Mucosa of descending colon (tissue), 3 donors: ENCODE results near the gene SLC7A11. TPM values are rescaled to one million over a fixed set of nuclear protein-coding genes. Genes with fewer than 3 reads are reported as not detected.
A peak's percentile ranks its signal among the peaks of the same experiment; 100 is the strongest.

Experiments used
- ATAC-seq: fragments of 200-7000 bp; cut with Tn5 transposase; one replicate; pipeline ENCODE4 v1.9.1; 2020; ENCODE audit warnings: mild to moderate bottlenecking, moderate library complexity
- DNase-seq, 3 donors: peaks; one replicate each; pipeline ENCODE4 v3.0.0-alpha.2; 2020
- H3K36me3 ChIP-seq: fragments of 200-600 bp; one replicate; pipeline ENCODE4 v1.8.0; 2021; ENCODE audit warnings: low read depth, mild to moderate bottlenecking
- H3K4me1 ChIP-seq: fragments of 200-600 bp; one replicate; pipeline ENCODE4 v1.8.0; 2021; ENCODE audit warnings: low read depth, mild to moderate bottlenecking
- H3K4me3 ChIP-seq: fragments of 200-600 bp; one replicate; pipeline ENCODE4 v1.8.0; 2021; ENCODE audit warnings: mild to moderate bottlenecking
- H3K9me3 ChIP-seq: fragments of 200-600 bp; one replicate; pipeline ENCODE4 v1.8.0; 2021; ENCODE audit warnings: mild to moderate bottlenecking
- intact Hi-C, 2 donors: fragments of 100-400 bp; cut with DNase I in 1 of 2; cut with micrococcal nuclease in 1 of 2; formaldehyde crosslinking; loops; one replicate each; pipeline versions ENCODE4 v1.11.0 to v1.11.1; 2022; cut with DNase I, micrococcal nuclease
- total RNA-seq, 3 donors: library from RNA; stranded (reverse); fragmentation: NEBNext Ultra II Directional in 2 of 3; extraction: Animal tissue kit (Norgen Biotek cat#: 25700) in 2 of 3; gene quantifications; one replicate each; pipeline versions ENCODE4 v1.2.1 to v1.2.4, GENCODE V29; 2021 to 2023
- TF ChIP-seq, protein P1 (sequence below): fragments of 200-600 bp; IDR thresholded peaks from one replicate; pipeline ENCODE4 v1.8.0; 2022; ENCODE audit warnings: antibody characterized with exemption, mild to moderate bottlenecking
- donor health status: DM: no; HTN: no; CAD: no; lungs with moderate emphysema.
- donor health status: DM: no; HTN: no; CAD: no.
- donor health status: DM: no; HTN: yes; CAD: no.

Gene SLC7A11
- total RNA-seq, 3 donors from 2014 or later, result 0.70 to 2.9 (median 1.5) TPM

DNA sequence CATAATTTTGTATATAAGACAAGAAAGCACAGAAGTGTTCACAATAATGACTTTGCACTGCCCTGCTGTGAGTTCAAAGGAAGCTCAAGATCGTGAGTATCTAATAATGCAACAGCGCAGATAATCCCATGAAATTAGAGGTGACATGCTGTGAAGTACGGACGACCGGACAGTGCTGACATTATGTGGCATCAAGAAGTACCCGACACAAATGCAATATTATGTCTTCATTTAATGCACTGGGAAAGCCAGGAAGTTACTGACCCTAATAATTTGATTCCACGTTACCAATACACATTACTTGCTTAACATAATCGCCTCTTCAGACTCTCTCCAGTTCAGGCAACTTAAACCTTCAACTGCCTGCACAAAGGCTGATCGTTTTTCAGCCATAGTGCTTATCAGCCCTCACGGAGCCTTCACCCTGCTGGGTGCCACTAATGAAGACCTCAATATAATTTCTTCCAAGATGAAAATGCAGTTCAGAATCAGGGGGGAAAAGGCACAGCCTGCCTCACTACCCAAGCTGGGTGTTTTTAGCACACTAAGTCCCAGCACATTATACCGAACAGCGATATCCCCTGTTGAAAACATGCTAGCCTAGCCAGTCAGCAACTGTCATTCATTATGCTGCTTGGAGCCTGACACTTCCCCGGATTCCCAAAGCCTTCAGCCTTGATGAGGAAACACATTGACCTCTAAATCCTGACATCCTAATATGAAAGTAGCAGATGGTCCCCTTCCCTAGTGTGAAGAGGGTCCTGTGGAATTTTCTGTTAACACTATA is 56.1 kb downstream of the SLC7A11 start:
- Histone ChIP-seq H3K4me3 (no peak overlapping the region), H3K4me1 (no peaks in the 10 kb centered on the region), H3K9me3 (no peaks in the 10 kb centered on the region), H3K36me3 (no peaks in the 10 kb centered on the region)
- ATAC-seq (no peak), DNase-seq (no peak)
- intact Hi-C loops, result no loop called here
- TF ChIP-seq, protein P1, sequence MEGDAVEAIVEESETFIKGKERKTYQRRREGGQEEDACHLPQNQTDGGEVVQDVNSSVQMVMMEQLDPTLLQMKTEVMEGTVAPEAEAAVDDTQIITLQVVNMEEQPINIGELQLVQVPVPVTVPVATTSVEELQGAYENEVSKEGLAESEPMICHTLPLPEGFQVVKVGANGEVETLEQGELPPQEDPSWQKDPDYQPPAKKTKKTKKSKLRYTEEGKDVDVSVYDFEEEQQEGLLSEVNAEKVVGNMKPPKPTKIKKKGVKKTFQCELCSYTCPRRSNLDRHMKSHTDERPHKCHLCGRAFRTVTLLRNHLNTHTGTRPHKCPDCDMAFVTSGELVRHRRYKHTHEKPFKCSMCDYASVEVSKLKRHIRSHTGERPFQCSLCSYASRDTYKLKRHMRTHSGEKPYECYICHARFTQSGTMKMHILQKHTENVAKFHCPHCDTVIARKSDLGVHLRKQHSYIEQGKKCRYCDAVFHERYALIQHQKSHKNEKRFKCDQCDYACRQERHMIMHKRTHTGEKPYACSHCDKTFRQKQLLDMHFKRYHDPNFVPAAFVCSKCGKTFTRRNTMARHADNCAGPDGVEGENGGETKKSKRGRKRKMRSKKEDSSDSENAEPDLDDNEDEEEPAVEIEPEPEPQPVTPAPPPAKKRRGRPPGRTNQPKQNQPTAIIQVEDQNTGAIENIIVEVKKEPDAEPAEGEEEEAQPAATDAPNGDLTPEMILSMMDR, result no peak

DNA sequence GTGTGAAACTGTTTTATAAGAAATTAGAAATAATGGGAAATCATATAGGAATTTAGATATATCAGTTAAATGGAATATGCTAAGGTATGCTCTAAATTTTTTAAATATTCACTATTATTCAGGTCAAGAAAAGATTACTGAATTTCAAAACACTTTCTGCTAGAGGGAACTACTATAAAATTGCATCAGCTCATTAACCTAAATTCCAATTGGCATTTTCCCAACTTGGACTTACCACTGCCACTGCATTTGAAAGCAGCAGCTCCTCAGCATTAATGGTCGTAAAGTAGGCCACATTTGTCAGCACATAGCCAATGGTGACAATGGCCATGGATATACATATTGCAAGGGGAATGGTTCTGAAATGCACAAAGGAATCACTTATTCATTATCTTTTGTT is 57.3 kb downstream of the SLC7A11 start:
- intact Hi-C loops, result no loop called here
- no peak for DNase-seq

DNA sequence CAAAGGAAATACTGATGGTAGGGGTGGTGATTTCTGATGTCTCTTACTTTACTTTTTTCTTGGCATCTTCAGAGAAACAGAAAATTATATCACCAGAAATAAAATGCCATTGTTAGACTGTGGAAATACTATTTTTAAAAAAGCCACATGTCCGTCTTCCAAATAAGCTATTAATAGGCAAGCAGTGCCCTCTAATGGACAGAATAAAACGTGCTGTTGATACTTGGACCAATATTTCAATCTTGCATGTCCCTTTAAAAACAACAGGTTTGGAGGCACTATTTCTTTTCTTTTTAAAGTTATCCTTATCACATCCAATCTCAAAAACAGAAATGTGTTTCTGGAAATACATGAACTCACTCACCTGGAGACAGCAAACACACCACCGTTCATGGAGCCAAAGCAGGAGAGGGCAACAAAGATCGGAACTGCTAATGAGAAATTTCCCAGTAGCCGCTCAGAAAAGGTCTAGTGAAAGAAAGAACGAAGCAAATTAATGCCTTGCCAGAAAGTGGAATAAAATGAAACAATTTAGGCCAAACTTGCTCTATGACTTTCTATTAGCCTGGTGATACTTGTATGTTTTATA is 59.2 kb downstream of the SLC7A11 start:
- H3K9me3 ChIP-seq, result no peaks in the 10 kb centered on the region
- peak; percentile 49 for ATAC-seq
- no peaks in the 10 kb centered on the region for H3K4me1 ChIP-seq
- intact Hi-C loops, result no loop called here
- DNase-seq, result peak in 1 of 3 donors; percentile 58
- H3K36me3 ChIP-seq, result no peaks in the 10 kb centered on the region
- no peak overlapping the region for H3K4me3 ChIP-seq
- TF ChIP-seq, protein P1, result peak; percentile 8

More for the DNA sequence above, 57.3 kb downstream of the SLC7A11 start:
- H3K36me3 ChIP-seq, result no peaks in the 10 kb centered on the region
- no peak for ATAC-seq
- H3K4me1 ChIP-seq, result no peaks in the 10 kb centered on the region
- TF ChIP-seq, protein P1, result no peak
- H3K9me3 ChIP-seq, result no peaks in the 10 kb centered on the region
- H3K4me3 ChIP-seq, result no peak overlapping the region

DNA sequence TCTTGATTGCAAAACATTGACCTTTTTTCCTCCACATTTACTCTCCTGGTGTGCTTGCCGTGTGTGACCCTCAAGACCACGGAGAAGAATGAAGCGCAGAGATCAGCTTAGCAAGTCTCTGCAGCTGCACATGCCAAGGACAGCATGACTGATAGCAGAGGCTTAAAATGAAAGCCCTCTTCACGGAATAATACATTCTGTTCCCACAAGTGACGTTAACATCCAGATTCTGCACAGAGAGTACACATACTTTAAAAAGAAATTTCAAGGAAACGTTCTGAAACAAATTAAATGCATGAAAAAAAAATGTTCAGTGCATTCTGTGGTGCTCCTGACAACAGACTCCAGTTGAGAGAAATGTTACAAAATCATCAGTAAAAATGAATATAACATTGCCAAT is 60.9 kb downstream of the SLC7A11 start:
- DNase-seq (no peak), ATAC-seq (peak; percentile 40)
- Histone ChIP-seq H3K36me3 (no peaks in the 10 kb centered on the region), H3K9me3 (no peaks in the 10 kb centered on the region), H3K4me1 (no peaks in the 10 kb centered on the region), H3K4me3 (no peak overlapping the region)
- intact Hi-C loops, result no loop called here
- TF ChIP-seq, protein P1, result no peak

DNA sequence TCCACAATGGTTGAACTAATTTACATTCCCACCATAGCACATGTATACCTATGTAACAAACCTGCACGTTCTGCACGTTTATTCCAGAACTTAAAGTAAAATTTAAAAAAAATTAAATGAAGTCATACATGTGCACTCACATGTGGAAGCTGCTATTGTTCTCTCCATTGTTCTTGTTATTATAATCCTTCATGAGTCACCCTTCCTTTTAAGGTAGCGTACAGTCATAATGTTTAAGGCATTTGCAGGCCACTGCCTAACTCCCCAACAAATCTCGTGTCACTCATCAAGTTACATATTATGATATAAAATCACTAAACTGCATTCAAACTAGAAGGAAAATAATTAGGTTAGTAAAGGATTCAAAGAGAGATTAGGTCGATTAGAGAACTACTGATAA is 63.6 kb downstream of the SLC7A11 start:
- ATAC-seq (no peak), DNase-seq (no peak)
- Histone ChIP-seq H3K4me3 (no peak overlapping the region), H3K4me1 (peaks cover 11% of the 10 kb centered on the region), H3K36me3 (no peaks in the 10 kb centered on the region), H3K9me3 (no peaks in the 10 kb centered on the region)
- TF ChIP-seq, protein P1, result no peak
- intact Hi-C loops, result no loop called here
